GM12875 (cell line): ENCODE results near the gene SLC28A1.

ENCODE experiments used
- H3K4me3 ChIP-seq: one replicate; pipeline ENCODE4 v1.5.1; 2011; ENCODE audit warnings: low read depth, low read length, control low read depth
- TF ChIP-seq, protein P1 (sequence below): IDR thresholded peaks from 2 replicates; pipeline ENCODE4 v1.5.1; 2011; ENCODE audit warnings: low read depth, mild to moderate bottlenecking, control low read depth, inconsistent platforms, low read length, moderate library complexity, borderline replicate concordance; ENCODE audit not compliant: insufficient read depth

Gene SLC28A1

DNA sequence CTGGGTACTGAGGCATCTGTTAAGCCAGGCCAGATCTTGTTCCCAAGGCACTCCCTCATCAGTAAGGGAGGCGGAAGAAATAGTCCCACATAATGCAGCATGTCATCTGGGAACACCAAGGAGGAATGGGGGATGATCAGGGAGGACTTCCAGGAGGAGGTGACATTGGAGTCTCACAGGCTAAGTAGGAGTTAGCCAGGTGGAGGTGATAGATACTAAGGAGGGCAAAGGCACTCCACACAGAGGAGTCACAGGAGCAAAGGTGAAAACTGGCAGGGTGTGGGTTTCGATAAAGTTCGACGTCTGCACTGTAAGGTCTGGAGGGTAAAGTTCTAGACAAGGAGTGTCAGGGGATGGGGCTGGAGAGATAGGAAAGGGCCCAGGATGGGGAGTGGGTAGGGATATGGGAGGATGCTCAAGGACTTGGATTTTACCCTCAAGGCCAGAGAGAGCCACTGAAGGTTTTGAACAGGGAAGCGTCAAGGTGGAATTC is 6.3 kb downstream of the SLC28A1 start:
- TF ChIP-seq, protein P1, sequence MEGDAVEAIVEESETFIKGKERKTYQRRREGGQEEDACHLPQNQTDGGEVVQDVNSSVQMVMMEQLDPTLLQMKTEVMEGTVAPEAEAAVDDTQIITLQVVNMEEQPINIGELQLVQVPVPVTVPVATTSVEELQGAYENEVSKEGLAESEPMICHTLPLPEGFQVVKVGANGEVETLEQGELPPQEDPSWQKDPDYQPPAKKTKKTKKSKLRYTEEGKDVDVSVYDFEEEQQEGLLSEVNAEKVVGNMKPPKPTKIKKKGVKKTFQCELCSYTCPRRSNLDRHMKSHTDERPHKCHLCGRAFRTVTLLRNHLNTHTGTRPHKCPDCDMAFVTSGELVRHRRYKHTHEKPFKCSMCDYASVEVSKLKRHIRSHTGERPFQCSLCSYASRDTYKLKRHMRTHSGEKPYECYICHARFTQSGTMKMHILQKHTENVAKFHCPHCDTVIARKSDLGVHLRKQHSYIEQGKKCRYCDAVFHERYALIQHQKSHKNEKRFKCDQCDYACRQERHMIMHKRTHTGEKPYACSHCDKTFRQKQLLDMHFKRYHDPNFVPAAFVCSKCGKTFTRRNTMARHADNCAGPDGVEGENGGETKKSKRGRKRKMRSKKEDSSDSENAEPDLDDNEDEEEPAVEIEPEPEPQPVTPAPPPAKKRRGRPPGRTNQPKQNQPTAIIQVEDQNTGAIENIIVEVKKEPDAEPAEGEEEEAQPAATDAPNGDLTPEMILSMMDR: no peak
- H3K4me3 ChIP-seq: no peak overlapping the region

DNA sequence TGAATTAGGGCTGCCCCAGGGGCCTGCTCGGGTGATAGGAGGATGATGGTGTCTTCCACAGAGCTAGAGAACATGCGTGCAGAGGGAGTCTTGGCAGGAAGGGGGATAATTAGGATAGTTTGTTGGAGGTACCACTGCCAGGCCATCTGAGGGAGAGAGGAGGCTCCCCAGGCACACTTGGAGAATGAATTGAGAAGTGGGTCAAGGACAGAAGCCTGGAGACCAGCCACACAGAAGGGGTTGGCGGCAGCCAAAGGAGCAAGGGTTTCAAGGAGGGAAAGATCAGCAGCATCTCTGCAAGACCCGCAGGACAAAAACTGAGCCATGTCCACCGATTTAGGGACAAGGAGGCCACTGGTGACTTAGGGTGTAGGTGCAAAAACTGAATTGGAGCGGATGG is 6.9 kb downstream of the SLC28A1 start:
- TF ChIP-seq, protein P1: no peak
- H3K4me3 ChIP-seq: no peak overlapping the region

DNA sequence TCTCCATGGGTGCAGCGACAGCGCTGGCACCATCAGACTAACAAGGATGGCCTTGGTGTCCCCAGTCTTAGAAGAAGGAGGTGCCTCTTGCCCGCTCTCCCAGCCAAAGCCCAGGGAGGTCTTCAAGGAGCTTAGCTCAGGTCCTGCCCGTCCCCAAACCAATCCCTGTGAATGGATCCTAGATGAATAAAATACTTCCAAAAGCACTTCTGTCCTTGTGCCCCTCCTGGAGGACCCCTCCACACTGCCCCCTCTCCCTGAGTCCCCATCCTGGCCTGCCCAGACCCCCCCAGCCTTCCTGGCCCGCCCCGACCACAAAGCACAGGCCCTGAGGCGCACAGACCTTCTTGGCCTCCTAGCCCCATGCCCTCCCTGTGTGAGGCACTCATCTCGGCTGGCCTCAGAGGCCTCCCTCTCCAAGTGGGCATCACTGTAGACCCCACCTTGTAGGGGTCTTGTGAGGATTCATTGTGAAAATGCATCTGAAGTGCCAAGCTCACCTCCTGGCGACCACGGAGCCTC is 8.4 kb downstream of the SLC28A1 start:
- no peak overlapping the region for H3K4me3 ChIP-seq
- TF ChIP-seq, protein P1: no peak

DNA sequence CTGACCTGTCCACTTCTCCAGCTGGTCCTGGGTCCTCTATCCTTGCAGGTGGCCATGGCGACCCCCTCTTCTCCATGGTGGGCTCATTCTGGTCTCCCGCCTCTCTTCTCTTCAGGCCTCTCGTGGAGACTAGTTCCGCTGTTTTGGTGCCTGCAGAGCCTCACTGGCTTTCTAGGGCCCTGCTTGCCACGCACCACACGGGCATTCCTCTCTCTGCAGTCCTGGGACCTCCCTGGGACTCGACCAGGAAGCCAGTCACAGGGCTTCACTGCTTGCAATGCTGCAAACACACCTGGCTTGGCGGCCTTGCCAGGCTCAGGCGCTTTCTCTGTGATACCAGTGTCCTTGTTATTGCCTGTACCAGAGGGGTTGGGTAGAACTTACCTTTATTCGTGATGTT is 9.1 kb downstream of the SLC28A1 start:
- TF ChIP-seq, protein P1: no peak
- no peak overlapping the region for H3K4me3 ChIP-seq

DNA sequence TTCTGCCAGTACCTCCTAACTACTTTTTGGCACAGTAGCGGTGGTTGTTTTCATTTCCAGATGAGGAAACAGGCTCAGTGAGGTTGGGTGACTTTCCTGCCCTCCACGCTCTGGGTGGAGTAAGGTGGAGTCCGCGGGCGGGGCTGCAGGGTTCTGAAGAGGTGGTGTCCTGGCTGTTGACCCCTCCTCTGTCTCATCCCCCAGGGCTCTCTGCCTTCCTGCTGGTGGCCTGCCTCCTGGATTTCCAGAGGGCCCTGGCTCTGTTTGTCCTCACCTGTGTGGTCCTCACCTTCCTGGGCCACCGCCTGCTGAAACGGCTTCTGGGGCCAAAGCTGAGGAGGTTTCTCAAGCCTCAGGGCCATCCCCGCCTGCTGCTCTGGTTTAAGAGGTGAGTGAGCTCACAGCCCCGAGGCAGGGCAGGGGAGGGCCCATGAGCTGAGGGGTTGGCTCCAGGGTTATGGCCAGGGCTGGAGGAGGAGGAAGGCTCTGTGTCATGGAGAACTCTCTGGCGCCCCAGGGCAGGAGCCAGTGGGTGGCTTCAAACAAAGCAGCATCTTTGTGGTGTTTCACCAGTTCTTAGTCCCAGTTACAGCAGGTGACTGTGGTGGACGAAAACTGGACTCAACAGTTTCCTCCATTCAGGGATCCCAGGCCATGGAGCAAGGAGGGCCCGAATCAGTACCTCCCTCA is 10.4 kb downstream of the SLC28A1 start:
- TF ChIP-seq, protein P1: no peak
- H3K4me3 ChIP-seq: no peak overlapping the region

DNA sequence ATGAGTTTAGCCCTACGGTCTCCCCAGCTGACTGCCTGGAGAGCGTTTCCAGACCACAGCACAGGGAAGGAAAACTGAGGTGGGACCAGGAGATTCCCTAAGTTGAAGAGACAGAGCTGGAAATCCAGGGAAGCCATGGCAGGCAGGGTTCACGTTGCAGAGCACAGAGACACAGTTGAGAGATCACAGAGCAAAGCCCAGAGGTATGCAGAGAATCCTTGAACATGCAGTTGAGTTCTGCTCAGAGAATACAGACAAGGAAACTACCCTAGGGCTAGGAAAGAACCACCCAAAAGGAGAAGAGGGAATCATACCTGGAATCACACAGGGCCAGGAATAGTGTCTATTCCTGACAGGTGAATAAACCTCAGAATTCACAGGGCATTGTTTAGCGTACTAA is 14.3 kb downstream of the SLC28A1 start:
- no peak overlapping the region for H3K4me3 ChIP-seq
- TF ChIP-seq, protein P1: no peak

DNA sequence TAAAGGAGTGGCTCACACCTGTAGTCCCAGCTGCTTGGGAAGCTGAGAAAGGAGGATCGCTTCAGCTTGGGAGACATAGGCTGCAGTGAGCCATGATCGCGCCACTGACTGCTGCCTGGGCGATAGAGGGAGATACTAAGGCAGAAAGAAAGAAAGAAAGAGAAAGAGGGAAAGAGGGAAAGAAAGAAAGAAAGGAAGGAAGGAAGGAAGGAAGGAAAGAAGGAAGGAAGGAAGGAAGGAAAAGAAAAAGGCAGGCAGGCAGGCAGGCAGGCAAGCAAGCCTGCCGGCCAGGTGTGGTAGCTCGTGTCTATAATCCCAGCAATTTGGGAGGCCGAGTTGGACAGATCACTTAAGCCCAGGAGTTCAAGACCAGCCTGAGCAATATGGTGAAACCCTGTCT is 15.3 kb downstream of the SLC28A1 start:
- no peak overlapping the region for H3K4me3 ChIP-seq
- TF ChIP-seq, protein P1: no peak
